ENCODE measurements around the gene ATP1A3.

The ATP1A3 gene

GRCh38 chr19:41926028-41926762 is 67.8 kb downstream of the ATP1A3 start:
- Histone ChIP-seq H3K9ac (ENCODE audit: low read length) (no peak overlapping the region), H3K36me3 (ENCODE audit: control insufficient read depth, insufficient read depth, low read length) (no peaks in the 10 kb centered on the region), H3K4me1 (ENCODE audit: control insufficient read depth, insufficient read depth, low read length) (peaks cover 14% of the 10 kb centered on the region)

GRCh38 chr19:41925208-41926003 is 68.6 kb downstream of the ATP1A3 start:
- Histone ChIP-seq H3K27ac (ENCODE audit: low read depth, low read length) (no peak overlapping the region), H3K36me3 (ENCODE audit: control insufficient read depth, insufficient read depth, low read length) (no peaks in the 10 kb centered on the region), H3K9ac (ENCODE audit: low read length) (no peak overlapping the region), H3K4me1 (ENCODE audit: control insufficient read depth, insufficient read depth, low read length) (peaks cover 21% of the 10 kb centered on the region), H3K4me3 (ENCODE audit: low read depth, low read length) (no peak overlapping the region), H3K9me3 (ENCODE audit: control insufficient read depth, insufficient read depth, low read depth, low read length) (no peaks in the 10 kb centered on the region), H3K27me3 (ENCODE audit: control insufficient read depth, insufficient read depth, low read length) (peaks cover 95% of the 10 kb centered on the region)

More at GRCh38 chr19:41926028-41926762, 67.8 kb downstream of the ATP1A3 start:
- H3K9me3 ChIP-seq (ENCODE audit: control insufficient read depth, insufficient read depth, low read depth, low read length), result no peaks in the 10 kb centered on the region
- no peak overlapping the region for H3K4me3 ChIP-seq (ENCODE audit: low read depth, low read length)
- no peak overlapping the region for H3K27ac ChIP-seq (ENCODE audit: low read depth, low read length)
- H3K27me3 ChIP-seq (ENCODE audit: control insufficient read depth, insufficient read depth, low read length), result peaks cover 95% of the 10 kb centered on the region

- Histone ChIP-seq H3K27me3 (ENCODE audit: control insufficient read depth, insufficient read depth, low read length) (peaks cover 95% of the 10 kb centered on the region), H3K27ac (ENCODE audit: low read depth, low read length) (no peak overlapping the region)
Observed at GRCh38 chr19:41924151-41925145, 69.6 kb downstream of the ATP1A3 start.

GRCh38 chr19:41923045-41923788 is 70.8 kb downstream of the ATP1A3 start:
- no peak overlapping the region for H3K4me3 ChIP-seq (ENCODE audit: low read depth, low read length)
- no peaks in the 10 kb centered on the region for H3K36me3 ChIP-seq (ENCODE audit: control insufficient read depth, insufficient read depth, low read length)
- no peak overlapping the region for H3K9ac ChIP-seq (ENCODE audit: low read length)
- no peak overlapping the region for H3K27ac ChIP-seq (ENCODE audit: low read depth, low read length)
- H3K9me3 ChIP-seq (ENCODE audit: control insufficient read depth, insufficient read depth, low read depth, low read length), result no peaks in the 10 kb centered on the region
- peaks cover 11% of the 10 kb centered on the region; the same call in 1 of the 2 replicates for H3K4me1 ChIP-seq (ENCODE audit: control insufficient read depth, insufficient read depth, low read length)
- peaks cover 95% of the 10 kb centered on the region for H3K27me3 ChIP-seq (ENCODE audit: control insufficient read depth, insufficient read depth, low read length)

More at GRCh38 chr19:41924151-41925145, 69.6 kb downstream of the ATP1A3 start:
- Histone ChIP-seq H3K9ac (ENCODE audit: low read length) (no peak overlapping the region), H3K4me3 (ENCODE audit: low read depth, low read length) (no peak overlapping the region), H3K36me3 (ENCODE audit: control insufficient read depth, insufficient read depth, low read length) (no peaks in the 10 kb centered on the region), H3K4me1 (ENCODE audit: control insufficient read depth, insufficient read depth, low read length) (peaks cover 17% of the 10 kb centered on the region), H3K9me3 (ENCODE audit: control insufficient read depth, insufficient read depth, low read depth, low read length) (no peaks in the 10 kb centered on the region)

- H3K9me3 ChIP-seq (ENCODE audit: control insufficient read depth, insufficient read depth, low read depth, low read length), result no peaks in the 10 kb centered on the region
- H3K4me1 ChIP-seq (ENCODE audit: control insufficient read depth, insufficient read depth, low read length), result peaks cover 11% of the 10 kb centered on the region; the same call in 1 of the 2 replicates
- no peak overlapping the region for H3K9ac ChIP-seq (ENCODE audit: low read length)
- peaks cover 97% of the 10 kb centered on the region for H3K27me3 ChIP-seq (ENCODE audit: control insufficient read depth, insufficient read depth, low read length)
- H3K36me3 ChIP-seq (ENCODE audit: control insufficient read depth, insufficient read depth, low read length), result no peaks in the 10 kb centered on the region
- peak overlapping the region; percentile 1; the same call in 1 of the 2 replicates for H3K4me3 ChIP-seq (ENCODE audit: low read depth, low read length)
- no peak overlapping the region for H3K27ac ChIP-seq (ENCODE audit: low read depth, low read length)
Observed at GRCh38 chr19:41922585-41922984, 71.4 kb downstream of the ATP1A3 start.

- H3K27ac ChIP-seq (ENCODE audit: low read depth, low read length), result no peak overlapping the region
- peaks cover 11% of the 10 kb centered on the region; the same call in 1 of the 2 replicates for H3K4me1 ChIP-seq (ENCODE audit: control insufficient read depth, insufficient read depth, low read length)
- peaks cover 97% of the 10 kb centered on the region for H3K27me3 ChIP-seq (ENCODE audit: control insufficient read depth, insufficient read depth, low read length)
- no peaks in the 10 kb centered on the region for H3K9me3 ChIP-seq (ENCODE audit: control insufficient read depth, insufficient read depth, low read depth, low read length)
- H3K4me3 ChIP-seq (ENCODE audit: low read depth, low read length), result peak overlapping the region; percentile 1; the same call in 1 of the 2 replicates
- H3K9ac ChIP-seq (ENCODE audit: low read length), result no peak overlapping the region
- H3K36me3 ChIP-seq (ENCODE audit: control insufficient read depth, insufficient read depth, low read length), result no peaks in the 10 kb centered on the region
Observed at GRCh38 chr19:41921577-41922576, 72.2 kb downstream of the ATP1A3 start.

GRCh38 chr19:41920882-41921576 is 73.0 kb downstream of the ATP1A3 start:
- no peaks in the 10 kb centered on the region for H3K9me3 ChIP-seq (ENCODE audit: control insufficient read depth, insufficient read depth, low read depth, low read length)
- no peaks in the 10 kb centered on the region for H3K36me3 ChIP-seq (ENCODE audit: control insufficient read depth, insufficient read depth, low read length)
- H3K4me3 ChIP-seq (ENCODE audit: low read depth, low read length), result no peak overlapping the region
- H3K4me1 ChIP-seq (ENCODE audit: control insufficient read depth, insufficient read depth, low read length), result peaks cover 11% of the 10 kb centered on the region; the same call in 1 of the 2 replicates
- H3K27ac ChIP-seq (ENCODE audit: low read depth, low read length), result no peak overlapping the region
- H3K9ac ChIP-seq (ENCODE audit: low read length), result no peak overlapping the region
- peaks cover 97% of the 10 kb centered on the region for H3K27me3 ChIP-seq (ENCODE audit: control insufficient read depth, insufficient read depth, low read length)

- Histone ChIP-seq H3K4me3 (ENCODE audit: low read depth, low read length) (no peak overlapping the region), H3K27ac (ENCODE audit: low read depth, low read length) (no peak overlapping the region), H3K9me3 (ENCODE audit: control insufficient read depth, insufficient read depth, low read depth, low read length) (no peaks in the 10 kb centered on the region), H3K9ac (ENCODE audit: low read length) (no peak overlapping the region), H3K4me1 (ENCODE audit: control insufficient read depth, insufficient read depth, low read length) (peaks cover 15% of the 10 kb centered on the region; the same call in 1 of the 2 replicates), H3K36me3 (ENCODE audit: control insufficient read depth, insufficient read depth, low read length) (no peaks in the 10 kb centered on the region), H3K27me3 (ENCODE audit: control insufficient read depth, insufficient read depth, low read length) (peaks cover 97% of the 10 kb centered on the region)
Observed at GRCh38 chr19:41919948-41920712, 73.9 kb downstream of the ATP1A3 start.
